GM18870 (cell line): Measurements from ENCODE around the gene VTA1.
"Not testable (repeated sequence)": the region's sequence is repeated elsewhere in the genome, so short reads cannot be mapped to it uniquely, and the experiment has no call there.

Experiments used
- ATAC-seq: cut with Tn5 transposase; IDR thresholded peaks from one replicate; pipeline ENCODE4 v1.9.1; 2021; ENCODE audit warnings: moderate library complexity; ENCODE audit not compliant: unreplicated experiment

The VTA1 gene, protein sequence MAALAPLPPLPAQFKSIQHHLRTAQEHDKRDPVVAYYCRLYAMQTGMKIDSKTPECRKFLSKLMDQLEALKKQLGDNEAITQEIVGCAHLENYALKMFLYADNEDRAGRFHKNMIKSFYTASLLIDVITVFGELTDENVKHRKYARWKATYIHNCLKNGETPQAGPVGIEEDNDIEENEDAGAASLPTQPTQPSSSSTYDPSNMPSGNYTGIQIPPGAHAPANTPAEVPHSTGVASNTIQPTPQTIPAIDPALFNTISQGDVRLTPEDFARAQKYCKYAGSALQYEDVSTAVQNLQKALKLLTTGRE

DNA sequence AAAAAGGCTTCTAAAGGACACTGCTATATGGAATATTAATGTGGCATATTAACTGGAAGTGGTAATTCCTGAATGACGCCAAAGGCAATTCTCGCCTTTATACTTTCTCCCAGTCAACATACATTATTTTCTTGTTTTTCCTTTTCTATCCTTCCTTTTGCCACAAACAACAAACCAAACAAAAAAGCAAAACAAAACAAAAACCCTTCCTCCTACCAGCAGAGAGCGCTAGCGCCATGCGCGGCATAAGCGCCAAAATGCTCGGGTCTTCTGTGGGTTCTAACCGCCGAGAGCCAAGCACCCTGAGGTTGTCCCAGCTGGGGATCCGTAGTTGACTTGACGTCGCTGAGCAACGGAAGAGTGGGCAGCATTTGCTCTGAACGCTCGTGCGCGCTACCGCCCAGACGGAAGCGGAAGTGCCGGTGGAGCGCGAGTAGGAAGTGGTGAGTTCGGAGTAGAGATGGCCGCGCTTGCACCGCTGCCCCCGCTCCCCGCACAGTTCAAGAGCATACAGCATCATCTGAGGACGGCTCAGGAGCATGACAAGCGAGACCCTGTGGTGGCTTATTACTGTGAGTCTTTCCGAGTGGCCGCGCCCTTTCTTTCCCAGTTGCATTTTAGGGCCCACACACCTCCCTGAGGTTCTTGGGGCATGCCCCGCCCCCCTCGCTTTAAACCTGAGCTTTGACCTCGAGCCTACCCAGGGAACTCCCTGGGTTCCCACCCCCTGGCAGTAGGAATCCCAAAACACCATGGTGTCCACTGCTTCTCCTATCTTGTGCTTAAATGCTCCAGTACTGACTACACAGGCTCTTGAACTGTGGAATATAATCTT lies at the start of gene VTA1, which contains the start of gene NMBR:
Gene VTA1 (plus strand): TSS at position 436 of the 835 bp plus-strand sequence. CDS start 25 bp downstream, at position 461.
Gene NMBR (minus strand): TSS at position 295 of the 835 bp plus-strand sequence. CDS start 58,464 bp downstream, outside the sequence.
- ATAC-seq: peak; percentile 98

DNA sequence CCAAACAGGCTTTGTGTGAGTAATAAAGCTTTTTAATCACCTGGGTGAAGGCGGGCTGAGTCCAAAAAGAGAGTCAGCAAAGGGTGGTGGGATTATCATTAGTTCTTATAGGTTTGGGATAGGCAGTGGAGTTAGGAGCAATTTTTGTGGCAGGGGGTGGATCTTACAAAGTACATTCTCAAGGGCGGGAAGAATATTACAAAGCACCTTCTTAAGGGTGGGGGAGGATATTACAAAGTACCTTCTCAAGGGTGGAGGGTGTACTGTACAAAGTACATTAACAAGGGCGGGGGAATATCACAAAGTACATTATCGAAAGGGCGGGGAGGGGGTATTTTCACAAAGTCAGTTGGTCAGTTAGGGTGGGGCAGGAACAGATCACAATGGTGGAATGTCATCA lies 42.2 kb upstream of the VTA1 start:
- ATAC-seq: not testable (repeated sequence)

DNA sequence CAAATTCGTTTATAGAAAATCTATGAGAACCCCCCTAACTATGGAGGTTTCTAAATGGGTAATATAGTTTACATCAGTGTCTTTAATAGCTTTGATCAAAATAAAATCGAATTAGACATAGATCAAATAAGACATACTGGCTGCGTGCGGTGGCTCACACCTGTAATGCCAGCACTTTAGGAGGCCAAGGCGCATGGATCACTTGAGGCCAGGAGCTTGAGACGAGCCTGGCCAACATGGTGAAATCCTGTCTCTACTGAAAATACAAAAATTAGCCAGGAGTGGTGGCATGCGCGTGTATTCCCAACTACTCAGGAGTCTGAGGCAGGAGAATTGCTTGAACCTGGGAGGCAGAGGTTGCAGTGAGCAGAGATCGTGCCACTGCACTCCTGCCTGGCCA lies 36.2 kb upstream of the VTA1 start:
- ATAC-seq: not testable (repeated sequence)

DNA sequence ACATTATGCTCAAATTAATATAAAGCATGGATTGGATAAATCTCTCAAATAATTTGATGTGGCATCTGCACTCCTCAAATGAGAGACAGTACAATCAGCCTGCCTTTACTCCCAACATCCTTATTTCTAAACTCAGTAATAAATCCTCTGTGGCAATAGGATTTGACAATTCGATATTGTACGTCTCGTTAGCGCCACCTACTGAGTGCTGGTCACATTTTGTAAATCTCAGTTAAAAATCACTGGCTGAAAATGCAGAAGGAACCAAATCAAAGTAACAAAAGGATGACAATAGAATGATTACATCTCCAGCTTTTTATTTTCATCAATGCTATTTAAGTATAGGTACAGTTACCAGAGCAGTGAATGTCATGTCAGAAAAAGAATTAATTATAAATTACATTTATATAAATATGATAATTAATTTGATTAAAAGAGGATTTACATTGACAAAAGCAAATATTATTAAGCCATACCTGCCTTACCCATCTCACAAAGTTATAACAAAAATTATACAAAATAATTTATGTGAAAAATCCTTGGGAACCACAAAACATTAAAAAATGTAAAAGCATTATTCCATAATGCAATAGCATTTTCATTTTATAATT lies 34.5 kb upstream of the VTA1 start:
- ATAC-seq: peak; percentile 68

DNA sequence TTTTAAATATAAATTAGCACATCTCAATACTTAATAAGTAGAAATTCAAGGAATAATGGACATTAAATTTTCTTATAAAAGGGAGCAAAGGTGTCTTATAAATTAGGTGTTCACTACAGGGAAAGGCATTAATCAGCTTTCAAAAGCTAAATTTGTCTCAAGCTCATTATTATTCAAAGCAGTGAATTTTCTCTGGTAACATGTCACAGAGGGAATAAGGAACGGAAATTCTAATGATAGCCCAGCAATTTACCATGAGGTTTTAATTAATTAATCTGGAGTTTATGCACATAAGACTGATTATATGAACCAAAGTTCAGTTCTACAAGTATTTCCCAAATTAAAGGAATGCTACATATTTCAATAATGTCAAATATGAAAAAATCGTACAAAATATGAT lies 29.7 kb upstream of the VTA1 start:
- no peak for ATAC-seq

DNA sequence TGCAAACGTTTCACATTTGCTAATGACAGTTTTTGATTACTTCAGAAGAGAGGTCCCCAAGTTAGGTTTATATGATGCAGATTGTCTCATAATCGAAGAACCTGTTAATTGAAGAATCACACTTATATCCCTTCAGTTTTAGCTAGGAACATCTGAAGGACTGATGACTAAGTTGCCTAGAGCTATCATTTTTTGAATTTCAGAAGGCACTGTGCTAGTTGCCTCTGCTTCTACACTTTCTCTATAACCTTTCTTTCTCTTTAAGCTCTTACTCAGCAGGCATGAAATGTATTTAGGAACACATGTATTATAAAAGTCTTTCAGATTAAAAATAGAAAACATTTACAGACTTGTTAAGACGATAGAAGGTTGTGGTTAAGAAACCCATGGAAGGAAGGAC lies 28.7 kb upstream of the VTA1 start:
- ATAC-seq: no peak

DNA sequence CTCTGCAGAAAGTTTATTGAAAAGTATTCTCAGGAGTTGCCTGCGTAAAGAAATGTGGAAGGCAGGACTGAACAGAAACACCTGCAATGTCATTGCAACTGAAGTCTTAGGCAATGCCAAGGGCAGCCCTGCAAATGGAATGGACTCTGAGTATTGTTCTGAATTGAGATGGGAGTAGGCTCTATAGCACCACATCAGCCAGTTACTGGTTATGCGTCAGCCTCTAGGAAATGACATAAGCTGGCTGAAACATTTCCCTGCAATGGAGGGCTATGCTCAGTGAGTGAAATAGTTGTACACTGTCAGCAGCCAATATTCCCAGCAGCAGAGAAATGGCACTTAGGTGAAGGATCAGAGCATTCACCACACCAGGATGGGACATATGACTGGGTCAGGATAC lies 28.1 kb upstream of the VTA1 start:
- no peak for ATAC-seq

DNA sequence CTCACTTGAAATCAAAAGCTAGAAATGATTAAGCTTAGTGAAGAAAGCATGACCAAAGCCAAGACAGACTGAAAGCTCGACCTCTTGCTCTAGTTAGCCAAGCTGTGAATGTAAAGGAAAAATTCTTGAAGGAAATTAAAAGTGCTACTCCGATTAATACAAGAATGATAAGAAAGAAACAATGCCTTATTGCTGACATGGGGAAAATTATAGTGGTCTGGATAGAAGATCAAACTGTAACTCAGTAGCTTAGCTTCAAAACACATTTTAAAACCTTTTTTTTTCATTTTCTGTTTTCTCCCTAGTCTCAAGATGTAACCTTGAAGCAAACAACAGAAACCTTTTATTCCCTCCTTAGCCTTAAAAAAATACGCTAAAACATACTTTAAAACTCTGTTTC lies 25.7 kb upstream of the VTA1 start:
- no peak for ATAC-seq

DNA sequence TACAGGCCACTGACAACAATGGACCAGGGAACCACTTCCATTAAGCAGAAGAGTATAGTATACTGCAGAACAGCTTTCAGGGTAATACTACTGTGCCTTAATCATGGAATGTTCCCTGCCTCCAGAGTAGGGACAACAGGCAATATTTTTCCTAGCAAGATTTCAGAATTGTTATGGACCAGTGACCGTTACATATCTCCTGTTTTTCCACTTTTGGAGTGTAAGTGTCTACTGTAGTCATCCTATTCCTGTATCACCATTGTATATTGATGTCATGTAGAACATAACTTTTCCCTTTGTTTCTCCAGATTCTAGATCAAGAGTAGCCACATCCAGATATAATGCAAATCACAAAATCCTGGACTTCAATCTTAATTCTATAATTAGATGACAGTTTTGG lies 16.2 kb upstream of the VTA1 start:
- ATAC-seq: no peak

DNA sequence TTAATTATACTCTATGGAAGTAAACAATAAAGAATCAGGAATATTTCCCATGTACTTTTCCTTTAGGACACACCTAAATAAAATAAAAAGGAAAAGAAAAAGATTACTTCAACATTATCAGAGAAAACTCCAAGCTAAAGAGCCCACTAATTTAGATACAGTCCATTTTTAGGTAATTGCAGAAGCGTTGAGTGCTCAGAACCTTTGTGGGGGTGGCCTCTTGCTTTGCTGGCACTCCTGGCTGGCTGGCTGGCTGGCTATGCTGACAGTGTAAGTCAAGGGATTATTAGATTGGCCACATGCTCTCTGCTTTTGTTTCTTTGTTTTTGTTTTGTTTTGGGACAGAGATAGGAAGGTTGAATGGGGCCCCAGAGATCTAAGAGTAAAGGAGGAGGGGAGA lies 14.4 kb upstream of the VTA1 start, which contains the start of gene GJE1:
Gene GJE1 (plus strand): TSS at position 301 of the 400 bp plus-strand sequence. CDS start 234 bp downstream, outside the sequence.
- ATAC-seq: no peak

DNA sequence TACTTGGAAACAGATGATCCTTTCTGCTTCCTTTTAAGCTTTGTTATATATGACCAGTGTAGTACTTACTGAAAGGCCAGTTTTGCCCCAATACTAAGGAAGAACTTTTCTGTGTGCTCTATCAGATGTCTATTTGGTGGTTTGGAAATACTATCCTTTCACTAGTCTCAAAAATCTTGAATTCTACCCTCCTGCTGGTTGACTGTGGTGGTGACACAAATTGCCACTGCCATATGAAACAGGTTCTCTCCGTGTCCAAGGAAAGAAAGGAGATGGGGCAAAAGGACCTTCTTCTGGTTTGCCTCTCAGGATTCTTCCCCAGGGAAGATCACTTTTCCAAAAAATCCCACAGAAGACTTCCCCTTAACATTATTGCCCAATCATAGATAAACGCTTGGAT lies 8.2 kb upstream of the VTA1 start:
- no peak for ATAC-seq

DNA sequence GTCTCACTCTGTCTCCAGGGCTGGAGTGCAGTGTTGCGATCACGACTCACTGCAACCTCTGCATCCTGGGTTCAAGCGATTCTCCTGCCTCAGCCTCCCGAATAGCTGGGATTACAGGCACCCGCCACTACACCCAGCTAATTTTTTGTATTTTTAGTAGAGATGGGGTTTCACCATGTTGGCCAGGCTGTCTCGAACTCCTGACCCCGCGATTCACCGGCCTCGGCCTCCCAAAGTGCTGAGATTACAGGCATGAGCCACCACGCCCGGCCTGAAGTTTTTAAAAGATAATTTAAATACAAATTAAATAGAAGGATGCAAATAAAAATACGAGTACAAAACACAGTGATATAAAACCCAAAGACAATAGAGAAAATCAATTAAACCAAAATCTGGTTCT lies 5.5 kb upstream of the VTA1 start:
- not testable (repeated sequence) for ATAC-seq

DNA sequence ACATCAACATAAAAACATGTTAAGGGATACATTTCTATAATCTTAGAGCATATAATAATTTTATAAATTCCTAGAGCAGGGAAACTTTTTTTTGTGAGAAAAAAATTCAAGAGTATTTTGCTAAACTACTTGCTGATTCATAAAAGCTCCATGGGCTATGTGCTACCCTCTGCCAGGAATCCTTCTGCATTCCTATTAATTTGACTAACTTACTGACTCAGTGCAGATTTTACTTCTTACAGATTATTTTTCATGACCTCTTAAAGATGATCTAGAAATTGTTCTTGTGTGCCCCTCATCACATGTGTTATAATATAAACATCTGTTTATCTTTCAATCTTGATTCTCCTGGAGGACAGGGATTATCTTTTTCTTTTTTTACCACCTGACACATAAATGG lies 5.7 kb downstream of the VTA1 start:
- no peak for ATAC-seq

DNA sequence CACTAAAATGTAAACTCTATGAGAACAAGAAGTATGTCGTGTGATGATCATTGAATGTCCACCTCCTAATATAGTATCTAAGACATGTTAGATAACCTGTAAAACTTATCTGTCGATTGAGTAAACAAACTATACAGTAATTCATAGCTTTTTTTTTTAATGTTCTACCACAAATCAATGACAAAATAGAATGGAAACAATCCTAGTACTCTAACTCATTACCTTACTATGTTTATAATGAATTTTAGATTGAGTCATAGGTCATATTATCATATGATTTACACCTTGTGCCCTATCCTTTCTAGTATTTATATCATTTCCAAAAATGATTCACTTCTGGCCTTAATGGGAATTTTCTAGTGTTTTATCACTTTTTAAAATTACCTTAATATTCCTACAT lies 6.1 kb downstream of the VTA1 start:
- ATAC-seq: no peak

DNA sequence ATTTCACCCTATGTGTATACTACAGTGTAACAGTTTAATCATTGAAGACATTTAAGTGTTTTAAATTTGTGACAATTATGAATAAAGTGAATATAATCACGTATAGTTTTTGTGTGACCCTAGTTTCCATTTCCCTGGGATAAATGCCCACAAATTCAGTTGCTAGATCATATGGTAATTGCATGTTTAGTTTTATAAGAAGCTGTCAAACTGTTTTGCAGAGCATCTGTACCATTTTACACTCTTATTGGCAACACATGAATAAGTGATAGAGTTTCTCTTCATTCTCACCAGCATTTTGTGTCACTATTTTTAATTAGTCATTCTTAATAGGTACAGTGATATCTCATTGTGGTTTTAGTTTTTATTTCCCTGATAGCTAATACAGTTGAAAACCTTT lies 7.3 kb downstream of the VTA1 start:
- ATAC-seq: no peak

DNA sequence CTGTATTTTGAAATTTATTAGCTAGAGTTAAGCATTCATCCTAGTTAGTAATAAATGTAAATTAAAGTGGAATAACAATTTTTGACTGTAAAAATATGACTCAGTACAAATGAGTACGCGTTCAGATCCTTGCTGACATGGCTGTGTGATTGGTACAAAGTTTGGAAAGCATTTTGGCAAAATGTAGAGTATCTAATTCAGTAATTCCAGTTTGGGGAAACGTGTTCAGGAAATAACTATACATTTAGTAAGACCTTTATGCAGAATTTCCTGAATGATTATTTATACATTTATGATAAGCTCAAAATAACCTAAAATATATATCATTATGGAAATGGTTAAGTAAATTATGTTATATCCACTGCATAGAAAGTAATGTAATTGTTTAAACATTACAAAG lies 8.0 kb downstream of the VTA1 start:
- no peak for ATAC-seq

DNA sequence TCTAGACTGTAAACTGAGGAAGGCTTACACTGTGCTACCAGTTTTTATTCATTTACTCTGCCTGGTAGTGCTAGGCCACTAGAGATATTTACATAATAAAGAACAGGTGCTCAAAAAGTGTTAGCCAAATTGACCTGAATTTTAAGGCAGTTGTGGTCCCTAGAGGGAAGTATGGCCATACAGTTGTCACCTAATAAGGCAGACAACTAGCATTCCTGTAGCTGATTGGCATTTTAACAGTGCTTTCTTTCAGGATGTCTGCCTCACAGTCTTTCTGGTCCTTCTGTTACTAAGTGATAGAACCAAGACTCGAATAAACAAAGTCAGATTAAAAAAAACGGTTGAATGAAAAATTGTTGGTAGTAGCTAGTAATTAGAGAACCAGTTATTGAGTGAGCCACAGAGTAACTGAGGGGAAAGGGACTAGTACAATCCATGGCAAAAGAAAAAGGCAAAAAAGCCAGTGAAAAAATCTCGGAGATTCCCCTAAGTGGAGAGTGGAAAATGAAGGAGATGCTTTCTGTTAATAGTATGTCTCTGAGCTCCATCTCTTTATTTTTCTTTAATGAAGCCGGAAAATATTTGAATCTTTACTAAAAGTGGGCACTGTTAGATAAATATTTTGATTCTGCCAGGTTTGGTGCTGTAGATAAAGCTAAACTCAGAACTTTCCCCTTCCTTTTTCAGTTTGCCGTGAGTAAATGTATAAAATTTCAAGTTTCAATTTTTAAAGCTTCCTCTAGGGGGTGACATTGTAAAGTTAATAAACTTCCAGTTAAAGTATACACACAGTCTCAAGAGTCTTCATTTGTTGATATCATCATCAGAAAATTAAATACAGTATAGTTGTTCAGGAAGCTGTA lies 9.1 kb downstream of the VTA1 start:
- peak; percentile 58 for ATAC-seq

DNA sequence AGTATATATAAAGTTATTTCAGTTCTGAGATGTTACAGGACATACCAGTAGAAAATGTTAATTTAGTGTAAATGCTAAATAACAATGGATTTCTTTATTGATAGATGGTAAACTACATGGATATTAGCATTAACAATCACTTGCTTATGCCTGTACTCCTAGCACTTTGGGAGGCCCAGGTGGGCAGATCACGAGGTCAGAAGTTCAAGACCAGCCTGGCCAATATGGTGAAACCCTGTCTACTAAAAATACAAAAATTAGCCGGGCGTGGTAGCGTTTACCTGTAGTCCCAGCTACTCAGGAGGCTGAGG lies 9.7 kb downstream of the VTA1 start:
- not testable (repeated sequence) for ATAC-seq

DNA sequence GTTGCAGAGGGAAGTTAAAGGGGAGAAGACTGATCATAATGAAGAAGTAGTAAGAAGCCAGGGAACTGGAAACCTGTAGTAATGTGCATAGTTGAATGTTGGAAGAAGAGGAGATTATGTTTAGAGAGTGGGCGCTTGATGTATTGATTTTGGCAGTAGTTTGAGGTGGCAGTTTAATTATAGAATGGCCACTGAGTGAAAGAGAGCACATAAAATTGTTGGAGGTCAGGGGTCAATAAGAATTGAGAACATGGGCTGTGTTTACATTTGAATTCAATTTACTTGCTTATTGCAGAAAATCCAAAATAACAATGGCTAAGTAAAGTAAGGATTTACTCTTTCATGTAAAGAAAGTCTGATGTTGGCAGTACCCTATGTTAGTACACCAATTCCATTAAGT lies 15.7 kb downstream of the VTA1 start:
- ATAC-seq: no peak

DNA sequence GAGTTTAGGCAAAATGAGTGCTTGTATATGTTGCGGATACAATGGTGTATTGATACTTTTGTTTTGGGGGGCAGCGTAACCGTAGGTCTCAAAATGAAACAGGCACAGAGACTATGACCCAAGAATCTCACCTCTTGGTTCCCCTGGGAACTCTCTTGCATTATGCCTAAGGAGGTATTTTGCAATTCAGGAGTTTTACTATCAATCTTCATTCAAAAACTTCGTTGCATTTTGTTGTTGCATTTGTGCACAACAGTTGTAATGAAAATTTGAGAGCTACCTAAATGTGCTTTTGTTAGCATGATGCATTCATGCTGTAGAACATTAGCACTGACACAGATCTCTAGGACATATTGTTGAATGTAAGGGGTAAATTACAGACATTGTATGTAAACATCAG lies 18.2 kb downstream of the VTA1 start:
- ATAC-seq: no peak

DNA sequence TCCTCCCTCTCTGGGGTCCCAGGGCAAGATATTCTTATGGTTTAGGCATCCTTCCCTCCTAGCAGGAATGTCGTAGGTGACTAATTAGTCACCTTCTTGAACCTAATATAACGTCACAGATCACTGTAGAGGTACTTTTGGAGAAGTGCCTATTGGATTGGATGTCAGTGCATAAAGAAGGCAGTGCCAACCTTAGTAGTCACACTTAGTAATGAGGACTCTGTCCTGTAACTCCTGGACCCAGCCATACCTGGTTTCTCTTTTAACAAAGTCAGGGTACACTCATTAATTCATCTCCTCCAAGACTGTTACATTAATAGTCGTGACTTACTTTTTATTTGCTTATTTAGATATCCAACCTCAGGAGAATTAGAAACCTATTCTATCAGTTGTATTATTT lies 20.0 kb downstream of the VTA1 start:
- no peak for ATAC-seq
